BE2C (cell line): ENCODE results near the gene ANKRD17.
"Not testable (repeated sequence)": the region's sequence is repeated elsewhere in the genome, so short reads cannot be mapped to it uniquely, and the experiment has no call there.

Experiments used
- DNase-seq: peaks from one replicate; pipeline ENCODE4 v3.0.0-alpha.2; 2020
- H3K27me3 ChIP-seq: fragments of 250-450 bp; sonication (Bioruptor Pico); 2 replicates; pipeline ENCODE4 v1.5.1; 2020; ENCODE audit warnings: mild to moderate bottlenecking
- H3K36me3 ChIP-seq: fragments of 250-450 bp; sonication (Bioruptor Pico); 2 replicates; pipeline ENCODE4 v1.5.1; 2020; ENCODE audit warnings: mild to moderate bottlenecking
- H3K4me1 ChIP-seq: fragments of 250-450 bp; sonication (Bioruptor Pico); 2 replicates; pipeline ENCODE4 v1.5.1; 2020
- H3K4me3 ChIP-seq: 2 replicates; pipeline ENCODE4 v1.5.1; 2011; ENCODE audit warnings: low read depth, low read length
- H3K9me3 ChIP-seq: fragments of 250-450 bp; sonication (Bioruptor Pico); 2 replicates; pipeline ENCODE4 v1.5.1; 2020
- CTCF ChIP-seq: IDR thresholded peaks from 2 replicates; pipeline ENCODE4 v1.5.1; 2012; ENCODE audit warnings: mild to moderate bottlenecking, low read depth, low read length

ANKRD17 gene

DNA sequence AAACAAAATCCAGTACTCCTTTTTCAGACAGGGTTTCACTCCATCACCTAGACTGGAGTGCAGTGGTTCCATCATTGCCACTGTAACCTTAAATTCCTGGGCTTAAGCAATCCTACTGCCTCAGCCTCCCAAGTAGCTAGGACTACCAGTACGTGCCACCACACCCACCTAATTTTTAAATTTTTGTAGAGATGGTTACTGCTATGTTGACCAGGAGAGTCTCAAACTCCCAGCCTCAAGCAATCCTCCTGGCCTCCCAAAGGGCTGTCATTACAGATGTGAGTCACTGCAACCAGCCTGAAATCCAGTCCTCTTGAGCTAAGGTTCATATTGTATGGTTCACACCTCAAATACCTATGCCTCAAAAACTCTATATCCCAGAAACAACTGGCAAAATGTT, 22.4 kb downstream of the ANKRD17 start:
- H3K9me3 ChIP-seq: no peaks in the 10 kb centered on the region
- H3K4me1 ChIP-seq: no peaks in the 10 kb centered on the region
- H3K27me3 ChIP-seq: no peaks in the 10 kb centered on the region
- TF ChIP-seq CTCF: no peak
- no peak overlapping the region for H3K4me3 ChIP-seq
- peaks cover 40% of the 10 kb centered on the region for H3K36me3 ChIP-seq
- DNase-seq: no peak

DNA sequence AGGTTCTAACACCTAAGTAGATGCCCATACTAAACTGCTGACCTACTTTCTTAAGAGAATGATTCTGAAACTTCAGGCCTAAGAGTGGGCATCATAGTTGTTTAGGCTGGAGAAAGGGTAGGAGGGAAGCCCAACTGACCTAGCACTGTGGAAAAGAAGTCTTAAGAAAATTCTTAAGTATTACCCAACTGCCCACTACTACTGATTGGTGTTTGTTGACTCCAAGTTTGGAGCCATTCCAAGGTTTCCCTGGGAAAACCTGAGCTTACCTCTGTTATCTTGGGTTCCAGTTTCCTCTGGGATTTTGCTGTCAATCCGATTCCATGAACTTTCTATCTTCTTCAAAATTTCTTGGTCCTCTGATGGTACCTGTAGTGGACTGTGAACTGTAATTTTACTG, 23.9 kb downstream of the ANKRD17 start:
- Histone ChIP-seq H3K36me3 (peaks cover 40% of the 10 kb centered on the region), H3K27me3 (no peaks in the 10 kb centered on the region), H3K4me3 (no peak overlapping the region), H3K4me1 (no peaks in the 10 kb centered on the region), H3K9me3 (no peaks in the 10 kb centered on the region)
- DNase-seq: no peak
- TF ChIP-seq CTCF: no peak

GRCh38 chr4:73231518-73232487, 26.8 kb downstream of the ANKRD17 start:
- Histone ChIP-seq H3K9me3 (no peaks in the 10 kb centered on the region), H3K27me3 (no peaks in the 10 kb centered on the region), H3K4me3 (no peak overlapping the region), H3K4me1 (no peaks in the 10 kb centered on the region), H3K36me3 (peaks cover 47% of the 10 kb centered on the region)
- DNase-seq: no peak
- TF ChIP-seq CTCF: no peak

- peaks cover 42% of the 10 kb centered on the region for H3K36me3 ChIP-seq
- DNase-seq: no peak
Observed at GRCh38 chr4:73230865-73231517, 27.6 kb downstream of the ANKRD17 start.

GRCh38 chr4:73228800-73229199, 29.8 kb downstream of the ANKRD17 start:
- not testable (repeated sequence) for H3K4me3 ChIP-seq, H3K9me3 ChIP-seq, H3K4me1 ChIP-seq, H3K27me3 ChIP-seq, DNase-seq
- peaks cover 26% of the 10 kb centered on the region for H3K36me3 ChIP-seq

More at GRCh38 chr4:73230865-73231517, 27.6 kb downstream of the ANKRD17 start:
- Histone ChIP-seq H3K27me3 (no peaks in the 10 kb centered on the region), H3K9me3 (no peaks in the 10 kb centered on the region), H3K4me3 (no peak overlapping the region), H3K4me1 (no peaks in the 10 kb centered on the region)
- TF ChIP-seq CTCF: no peak

GRCh38 chr4:73224886-73225285, 33.7 kb downstream of the ANKRD17 start:
- H3K27me3 ChIP-seq: no peaks in the 10 kb centered on the region
- no peak for DNase-seq
- TF ChIP-seq CTCF: no peak
- peaks cover 7% of the 10 kb centered on the region for H3K36me3 ChIP-seq
- H3K4me1 ChIP-seq: peaks cover 6% of the 10 kb centered on the region; the same call in 1 of the 2 replicates
- H3K9me3 ChIP-seq: no peaks in the 10 kb centered on the region
- H3K4me3 ChIP-seq: no peak overlapping the region
